HepG2 (cell line): Measurements from ENCODE around the gene CLDN14. TPM values are rescaled to one million over a fixed set of nuclear protein-coding genes. Genes with fewer than 3 reads are reported as not detected.

Experiments used
- HES4 ChIP-seq: sonication (generic); formaldehyde crosslinking; IDR thresholded peaks from 2 replicates; pipeline ENCODE4 v1.9.0; 2021; ENCODE audit warnings: mild to moderate bottlenecking, missing genetic modification reagents, borderline replicate concordance
- TBL1XR1 ChIP-seq: fragments of 150-350 bp; IDR thresholded peaks from 2 replicates; pipeline ENCODE4 v1.6.1; 2014; ENCODE audit warnings: borderline replicate concordance, low read length; ENCODE audit not compliant: partially characterized antibody
- ZFP82 ChIP-seq: sonication (generic); formaldehyde crosslinking; IDR thresholded peaks from 2 replicates; pipeline ENCODE4 v1.5.1; 2020; ENCODE audit warnings: mild to moderate bottlenecking, missing genetic modification reagents, borderline replicate concordance
- ZNF431 ChIP-seq: sonication (generic); formaldehyde crosslinking; IDR thresholded peaks from 2 replicates; pipeline ENCODE4 v1.9.0; 2022; ENCODE audit warnings: missing genetic modification reagents, low read depth, mild to moderate bottlenecking, borderline replicate concordance
- ZNF563 ChIP-seq: sonication (generic); formaldehyde crosslinking; IDR thresholded peaks from 2 replicates; pipeline ENCODE4 v1.8.0; 2022; ENCODE audit warnings: mild to moderate bottlenecking, moderate library complexity, missing genetic modification reagents
- ZSCAN25 ChIP-seq: sonication (generic); formaldehyde crosslinking; IDR thresholded peaks from 2 replicates; pipeline ENCODE4 v1.8.0; 2022; ENCODE audit warnings: mild to moderate bottlenecking, missing genetic modification reagents
- polyA plus RNA-seq, 8 experiments: library from polyadenylated mRNA; depleted of rRNA in 3 of 8; stranded (reverse) in 7 of 8; unstranded in 1 of 8; fragments of >200 nt; fragmentation: Illumina TruSeq in 4 of 8; extraction: Trizol in 4 of 8; gene quantifications; 2 replicates each; pipeline versions ENCODE4 v1.2.1 to v1.2.3, GENCODE V29; 2011 to 2016; ENCODE audit warnings: low read depth in 4 of 8, missing spikeins in 1 of 8, mixed read lengths in 1 of 8; ENCODE audit not compliant: insufficient read depth in 1 of 8
- total RNA-seq, 5 experiments: library from RNA; depleted of rRNA; stranded (reverse); fragments of >200 nt; fragmentation: Illumina TruSeq; extraction: Trizol; gene quantifications; 2 replicates each; pipeline ENCODE4 v1.2.3, GENCODE V29; 2016; ENCODE audit warnings: low read depth in 1 of 5
- TF ChIP-seq, protein P1 (sequence below): IDR thresholded peaks from 2 replicates; pipeline ENCODE4 v1.6.1; 2016; ENCODE audit warnings: low read depth, missing genetic modification reagents, missing compliant biosample characterization
- TF ChIP-seq, protein P2 (sequence below): sonication (generic); formaldehyde crosslinking; IDR thresholded peaks from 2 replicates; pipeline ENCODE4 v1.5.1; 2020; ENCODE audit warnings: mild to moderate bottlenecking, missing genetic modification reagents
- TF ChIP-seq, protein P3 (sequence below): IDR thresholded peaks from 2 replicates; pipeline ENCODE4 v1.6.1; 2016; ENCODE audit warnings: low read depth, control low read depth
- TF ChIP-seq, protein P4 (sequence below), 2 experiments: IDR thresholded peaks; 2 replicates each; pipeline ENCODE4 v1.6.1; 2011 to 2012; ENCODE audit warnings: low read length in 2 of 2, borderline replicate concordance in 1 of 2, low read depth in 1 of 2, mild to moderate bottlenecking in 1 of 2, moderate library complexity in 1 of 2

CLDN14 gene
- total and polyA plus RNA-seq, 2 of the 13 experiments (the other 11 are each of a cell fraction or from before 2014, with no cell fraction given): 1.1 to 1.4 TPM

DNA sequence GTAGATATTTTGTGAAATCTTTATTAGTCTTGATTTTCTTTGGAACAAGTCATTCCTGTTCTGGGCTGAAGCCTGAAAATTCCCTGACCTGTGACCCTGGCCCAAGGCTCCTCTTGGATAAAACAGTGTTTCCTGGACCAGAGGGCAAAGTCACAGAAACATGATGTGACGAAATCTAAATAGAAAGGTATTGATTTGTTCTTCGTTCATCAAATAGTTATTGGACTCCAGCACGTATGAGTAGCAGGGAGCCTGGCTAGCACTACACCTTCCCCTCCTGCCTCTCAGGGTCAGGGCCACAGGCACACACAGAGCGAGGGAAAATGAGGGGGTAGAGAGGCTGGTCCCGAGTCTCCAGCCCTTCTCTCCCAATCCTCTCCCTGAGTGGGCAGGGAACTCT lies 1.7 kb upstream of the CLDN14 start (continued):
- TF ChIP-seq ZNF563 (CRISPR knock-in tag) (peak; percentile 28; the same call in 1 of the 2 replicates), ZFP82 (0 out of 2 replicates have a peak, but pooled peaks have one; percentile 15), ZNF431 (no peak), HES4 (CRISPR knock-in tag) (no peak), ZSCAN25 (peak; percentile 74), TBL1XR1 (peak; percentile 34)
- TF ChIP-seq, protein P1, sequence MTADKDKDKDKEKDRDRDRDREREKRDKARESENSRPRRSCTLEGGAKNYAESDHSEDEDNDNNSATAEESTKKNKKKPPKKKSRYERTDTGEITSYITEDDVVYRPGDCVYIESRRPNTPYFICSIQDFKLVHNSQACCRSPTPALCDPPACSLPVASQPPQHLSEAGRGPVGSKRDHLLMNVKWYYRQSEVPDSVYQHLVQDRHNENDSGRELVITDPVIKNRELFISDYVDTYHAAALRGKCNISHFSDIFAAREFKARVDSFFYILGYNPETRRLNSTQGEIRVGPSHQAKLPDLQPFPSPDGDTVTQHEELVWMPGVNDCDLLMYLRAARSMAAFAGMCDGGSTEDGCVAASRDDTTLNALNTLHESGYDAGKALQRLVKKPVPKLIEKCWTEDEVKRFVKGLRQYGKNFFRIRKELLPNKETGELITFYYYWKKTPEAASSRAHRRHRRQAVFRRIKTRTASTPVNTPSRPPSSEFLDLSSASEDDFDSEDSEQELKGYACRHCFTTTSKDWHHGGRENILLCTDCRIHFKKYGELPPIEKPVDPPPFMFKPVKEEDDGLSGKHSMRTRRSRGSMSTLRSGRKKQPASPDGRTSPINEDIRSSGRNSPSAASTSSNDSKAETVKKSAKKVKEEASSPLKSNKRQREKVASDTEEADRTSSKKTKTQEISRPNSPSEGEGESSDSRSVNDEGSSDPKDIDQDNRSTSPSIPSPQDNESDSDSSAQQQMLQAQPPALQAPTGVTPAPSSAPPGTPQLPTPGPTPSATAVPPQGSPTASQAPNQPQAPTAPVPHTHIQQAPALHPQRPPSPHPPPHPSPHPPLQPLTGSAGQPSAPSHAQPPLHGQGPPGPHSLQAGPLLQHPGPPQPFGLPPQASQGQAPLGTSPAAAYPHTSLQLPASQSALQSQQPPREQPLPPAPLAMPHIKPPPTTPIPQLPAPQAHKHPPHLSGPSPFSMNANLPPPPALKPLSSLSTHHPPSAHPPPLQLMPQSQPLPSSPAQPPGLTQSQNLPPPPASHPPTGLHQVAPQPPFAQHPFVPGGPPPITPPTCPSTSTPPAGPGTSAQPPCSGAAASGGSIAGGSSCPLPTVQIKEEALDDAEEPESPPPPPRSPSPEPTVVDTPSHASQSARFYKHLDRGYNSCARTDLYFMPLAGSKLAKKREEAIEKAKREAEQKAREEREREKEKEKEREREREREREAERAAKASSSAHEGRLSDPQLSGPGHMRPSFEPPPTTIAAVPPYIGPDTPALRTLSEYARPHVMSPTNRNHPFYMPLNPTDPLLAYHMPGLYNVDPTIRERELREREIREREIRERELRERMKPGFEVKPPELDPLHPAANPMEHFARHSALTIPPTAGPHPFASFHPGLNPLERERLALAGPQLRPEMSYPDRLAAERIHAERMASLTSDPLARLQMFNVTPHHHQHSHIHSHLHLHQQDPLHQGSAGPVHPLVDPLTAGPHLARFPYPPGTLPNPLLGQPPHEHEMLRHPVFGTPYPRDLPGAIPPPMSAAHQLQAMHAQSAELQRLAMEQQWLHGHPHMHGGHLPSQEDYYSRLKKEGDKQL: peak; percentile 71; the same call in 1 of the 2 replicates
- TF ChIP-seq, protein P2, sequence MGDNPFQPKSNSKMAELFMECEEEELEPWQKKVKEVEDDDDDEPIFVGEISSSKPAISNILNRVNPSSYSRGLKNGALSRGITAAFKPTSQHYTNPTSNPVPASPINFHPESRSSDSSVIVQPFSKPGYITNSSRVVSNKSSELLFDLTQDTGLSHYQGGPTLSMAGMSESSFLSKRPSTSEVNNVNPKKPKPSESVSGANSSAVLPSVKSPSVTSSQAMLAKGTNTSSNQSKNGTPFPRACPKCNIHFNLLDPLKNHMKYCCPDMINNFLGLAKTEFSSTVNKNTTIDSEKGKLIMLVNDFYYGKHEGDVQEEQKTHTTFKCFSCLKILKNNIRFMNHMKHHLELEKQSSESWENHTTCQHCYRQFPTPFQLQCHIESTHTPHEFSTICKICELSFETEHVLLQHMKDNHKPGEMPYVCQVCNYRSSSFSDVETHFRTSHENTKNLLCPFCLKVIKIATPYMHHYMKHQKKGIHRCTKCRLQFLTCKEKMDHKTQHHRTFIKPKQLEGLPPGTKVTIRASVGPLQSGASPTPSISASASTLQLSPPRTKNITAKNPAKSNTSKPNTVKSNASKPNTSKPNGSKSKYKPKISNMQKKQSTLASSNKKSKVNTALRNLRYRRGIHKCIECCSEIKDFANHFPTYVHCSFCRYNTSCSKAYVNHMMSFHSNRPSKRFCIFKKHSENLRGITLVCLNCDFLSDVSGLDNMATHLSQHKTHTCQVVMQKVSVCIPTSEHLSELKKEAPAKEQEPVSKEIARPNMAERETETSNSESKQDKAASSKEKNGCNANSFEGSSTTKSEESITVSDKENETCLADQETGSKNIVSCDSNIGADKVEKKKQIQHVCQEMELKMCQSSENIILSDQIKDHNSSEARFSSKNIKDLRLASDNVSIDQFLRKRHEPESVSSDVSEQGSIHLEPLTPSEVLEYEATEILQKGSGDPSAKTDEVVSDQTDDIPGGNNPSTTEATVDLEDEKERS (CRISPR knock-in tag): peak; percentile 74; the same call in 1 of the 2 replicates
- TF ChIP-seq, protein P3, sequence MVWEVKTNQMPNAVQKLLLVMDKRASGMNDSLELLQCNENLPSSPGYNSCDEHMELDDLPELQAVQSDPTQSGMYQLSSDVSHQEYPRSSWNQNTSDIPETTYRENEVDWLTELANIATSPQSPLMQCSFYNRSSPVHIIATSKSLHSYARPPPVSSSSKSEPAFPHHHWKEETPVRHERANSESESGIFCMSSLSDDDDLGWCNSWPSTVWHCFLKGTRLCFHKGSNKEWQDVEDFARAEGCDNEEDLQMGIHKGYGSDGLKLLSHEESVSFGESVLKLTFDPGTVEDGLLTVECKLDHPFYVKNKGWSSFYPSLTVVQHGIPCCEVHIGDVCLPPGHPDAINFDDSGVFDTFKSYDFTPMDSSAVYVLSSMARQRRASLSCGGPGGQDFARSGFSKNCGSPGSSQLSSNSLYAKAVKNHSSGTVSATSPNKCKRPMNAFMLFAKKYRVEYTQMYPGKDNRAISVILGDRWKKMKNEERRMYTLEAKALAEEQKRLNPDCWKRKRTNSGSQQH (CRISPR knock-in tag): 0 out of 2 replicates have a peak, but pooled peaks have one; percentile 54
- TF ChIP-seq, protein P4, sequence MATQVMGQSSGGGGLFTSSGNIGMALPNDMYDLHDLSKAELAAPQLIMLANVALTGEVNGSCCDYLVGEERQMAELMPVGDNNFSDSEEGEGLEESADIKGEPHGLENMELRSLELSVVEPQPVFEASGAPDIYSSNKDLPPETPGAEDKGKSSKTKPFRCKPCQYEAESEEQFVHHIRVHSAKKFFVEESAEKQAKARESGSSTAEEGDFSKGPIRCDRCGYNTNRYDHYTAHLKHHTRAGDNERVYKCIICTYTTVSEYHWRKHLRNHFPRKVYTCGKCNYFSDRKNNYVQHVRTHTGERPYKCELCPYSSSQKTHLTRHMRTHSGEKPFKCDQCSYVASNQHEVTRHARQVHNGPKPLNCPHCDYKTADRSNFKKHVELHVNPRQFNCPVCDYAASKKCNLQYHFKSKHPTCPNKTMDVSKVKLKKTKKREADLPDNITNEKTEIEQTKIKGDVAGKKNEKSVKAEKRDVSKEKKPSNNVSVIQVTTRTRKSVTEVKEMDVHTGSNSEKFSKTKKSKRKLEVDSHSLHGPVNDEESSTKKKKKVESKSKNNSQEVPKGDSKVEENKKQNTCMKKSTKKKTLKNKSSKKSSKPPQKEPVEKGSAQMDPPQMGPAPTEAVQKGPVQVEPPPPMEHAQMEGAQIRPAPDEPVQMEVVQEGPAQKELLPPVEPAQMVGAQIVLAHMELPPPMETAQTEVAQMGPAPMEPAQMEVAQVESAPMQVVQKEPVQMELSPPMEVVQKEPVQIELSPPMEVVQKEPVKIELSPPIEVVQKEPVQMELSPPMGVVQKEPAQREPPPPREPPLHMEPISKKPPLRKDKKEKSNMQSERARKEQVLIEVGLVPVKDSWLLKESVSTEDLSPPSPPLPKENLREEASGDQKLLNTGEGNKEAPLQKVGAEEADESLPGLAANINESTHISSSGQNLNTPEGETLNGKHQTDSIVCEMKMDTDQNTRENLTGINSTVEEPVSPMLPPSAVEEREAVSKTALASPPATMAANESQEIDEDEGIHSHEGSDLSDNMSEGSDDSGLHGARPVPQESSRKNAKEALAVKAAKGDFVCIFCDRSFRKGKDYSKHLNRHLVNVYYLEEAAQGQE (IDR thresholded peaks at IDR 0.05; ENCODE audit: borderline replicate concordance in 1 of 2, low read depth in 1 of 2, low read length in 2 of 2): peak in 1 of 2 experiments; percentile 48; a peak in 1 of 4 replicates
